Amygdala (tissue), 56 donors: ENCODE data around the gene ARHGEF38.

Experiments used
- DNase-seq, 56 donors: peaks; one replicate each; lab custom pipeline; 2025; lab: John Stamatoyannopoulos, UW

Gene ARHGEF38

DNA sequence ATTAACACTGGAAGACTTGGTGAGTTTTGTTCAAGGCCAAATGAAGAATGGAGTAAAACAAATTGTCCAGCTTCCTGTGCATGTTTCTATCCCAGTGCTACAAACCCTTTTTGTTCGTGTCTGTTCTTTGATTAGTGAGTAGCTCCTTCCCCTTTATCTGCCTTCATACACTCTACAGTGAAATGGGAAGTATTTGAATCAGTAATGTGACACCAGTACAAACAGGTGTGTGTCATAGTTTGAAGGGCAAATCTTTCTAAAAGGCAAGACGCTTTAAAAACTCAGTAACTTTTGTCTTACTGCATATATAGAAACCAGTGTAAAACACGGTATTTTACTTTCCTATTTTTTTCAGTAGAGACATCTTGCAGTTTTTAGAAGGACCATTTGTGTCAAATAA lies 5.9 kb downstream of the ARHGEF38 start:
- no peak for DNase-seq

GRCh38 chr4:105560421-105560848 lies 8.0 kb downstream of the ARHGEF38 start:
- no peak for DNase-seq

DNA sequence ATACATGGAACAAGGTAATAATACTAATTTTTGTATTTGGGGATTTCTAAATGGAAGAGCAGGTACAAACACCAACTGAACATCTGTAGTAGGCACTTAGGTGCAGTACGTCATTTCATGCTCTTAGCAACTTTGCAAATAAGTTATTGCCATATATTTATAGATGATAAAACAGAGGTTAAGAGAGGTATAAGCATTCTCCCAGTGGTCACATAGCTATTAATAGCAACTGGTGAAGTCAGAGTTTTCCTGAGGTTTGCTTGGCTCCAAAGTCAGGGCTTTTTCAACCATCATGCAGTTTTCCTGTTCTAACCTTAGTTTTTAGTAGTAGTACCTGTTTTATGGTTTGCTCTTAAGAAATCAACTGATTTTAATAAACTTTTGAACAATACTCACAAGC lies 10.9 kb downstream of the ARHGEF38 start:
- DNase-seq = no peak

GRCh38 chr4:105568584-105568983 lies 16.2 kb downstream of the ARHGEF38 start:
- DNase-seq = no peak

DNA sequence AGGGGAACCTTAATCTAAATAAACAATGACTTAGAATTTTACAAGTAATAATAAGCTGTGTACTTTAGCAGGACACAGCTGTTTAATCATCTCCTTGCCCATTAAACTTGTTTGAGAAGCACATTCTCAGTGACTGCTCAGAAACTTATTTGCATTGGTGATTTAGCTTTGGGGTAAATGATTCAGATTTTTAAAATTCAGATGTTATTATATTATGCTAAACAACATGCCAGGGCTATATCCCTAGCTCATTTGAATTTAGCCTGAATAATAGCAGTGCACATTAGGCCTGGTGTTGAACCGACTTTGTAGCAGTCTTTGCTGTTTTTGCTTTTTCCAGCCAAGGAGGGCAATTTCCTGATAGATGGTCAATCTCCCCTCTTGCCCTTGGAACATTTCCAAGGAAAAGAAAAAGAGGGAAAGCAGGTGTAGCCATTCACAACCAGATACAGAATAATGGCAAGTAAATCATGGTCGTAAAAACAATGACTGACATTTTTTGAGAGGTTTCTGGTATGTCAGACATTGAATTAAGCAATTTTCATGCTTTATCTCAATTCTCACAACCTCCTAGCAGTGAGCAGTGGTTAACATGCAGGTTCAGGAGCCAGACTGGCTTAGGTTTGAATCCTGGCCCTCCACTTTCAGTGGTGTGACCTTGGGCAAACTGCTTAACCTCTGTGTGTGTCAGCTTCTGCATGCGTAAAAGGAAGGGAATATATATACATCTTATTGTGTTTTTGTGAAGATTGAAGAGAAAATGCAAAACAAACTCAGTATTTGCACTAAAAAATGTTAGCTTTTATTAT lies 16.8 kb downstream of the ARHGEF38 start:
- DNase-seq = no peak

GRCh38 chr4:105569866-105570236 lies 17.4 kb downstream of the ARHGEF38 start:
- DNase-seq = no peak

GRCh38 chr4:105572296-105572695 lies 19.9 kb downstream of the ARHGEF38 start:
- DNase-seq = no peak

GRCh38 chr4:105586638-105587328 lies 34.4 kb downstream of the ARHGEF38 start:
- DNase-seq = no peak

DNA sequence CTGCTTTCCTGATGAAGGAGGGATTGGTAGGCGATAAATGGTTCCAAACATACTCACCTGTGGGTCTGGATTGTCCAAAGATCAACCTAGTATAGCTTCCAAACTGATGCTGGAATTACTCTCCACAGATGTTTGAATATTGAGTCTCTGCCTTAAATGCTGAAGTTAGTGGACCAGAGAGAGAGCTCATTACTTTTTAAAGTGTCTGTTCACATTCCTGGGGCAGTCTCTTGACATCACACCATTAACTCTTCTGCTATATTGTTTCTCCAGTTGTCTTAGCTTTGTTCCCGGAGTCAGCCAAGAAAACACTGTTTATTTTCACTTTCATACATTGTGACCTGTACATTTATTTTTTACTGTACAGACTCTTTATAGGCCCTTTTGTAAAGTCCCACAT lies 35.4 kb downstream of the ARHGEF38 start:
- no peak for DNase-seq

GRCh38 chr4:105588252-105588651 lies 35.8 kb downstream of the ARHGEF38 start:
- no peak for DNase-seq

GRCh38 chr4:105591573-105591972 lies 39.2 kb downstream of the ARHGEF38 start:
- DNase-seq = no peak

DNA sequence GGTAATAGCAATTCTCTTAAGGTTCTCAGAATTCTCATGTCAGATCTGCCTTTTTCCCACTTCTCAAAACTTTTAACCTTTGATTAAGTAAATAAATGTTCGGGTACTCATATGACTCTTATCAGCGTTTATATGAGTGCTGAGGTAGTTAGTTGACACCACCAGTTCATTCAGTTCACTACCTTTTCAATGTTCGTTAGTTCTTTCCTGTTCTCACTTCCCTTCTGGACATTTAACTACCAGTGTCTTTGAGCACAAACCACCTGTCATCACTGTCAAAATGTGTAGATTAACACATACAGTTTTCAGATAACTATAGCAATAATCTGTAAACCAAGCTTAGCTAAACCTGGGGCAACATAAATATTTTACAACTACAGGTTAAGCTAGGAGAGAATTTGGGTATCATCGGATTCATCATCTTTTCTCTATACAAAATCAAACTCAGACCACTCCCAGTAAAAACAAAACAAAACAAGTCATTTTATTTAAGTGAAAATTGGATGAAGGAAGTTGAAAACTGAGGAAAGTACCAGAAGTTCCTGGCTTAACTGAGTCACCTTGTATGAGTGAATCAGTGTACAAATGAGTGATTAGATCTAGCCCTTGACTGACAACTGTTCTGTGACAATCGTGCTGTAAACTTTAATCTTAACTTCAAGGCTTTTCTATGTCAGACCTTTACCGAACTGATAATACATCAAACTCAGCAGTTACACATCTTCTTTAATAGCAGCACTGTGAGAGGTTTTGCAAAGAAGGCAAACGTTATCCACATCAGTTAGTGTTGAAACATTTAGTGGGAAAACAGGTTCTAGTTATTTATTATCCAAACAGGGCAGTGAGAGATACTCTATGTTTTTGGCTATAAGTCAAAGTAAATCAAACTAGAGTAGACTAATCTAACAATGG lies 41.9 kb downstream of the ARHGEF38 start:
- DNase-seq = no peak

DNA sequence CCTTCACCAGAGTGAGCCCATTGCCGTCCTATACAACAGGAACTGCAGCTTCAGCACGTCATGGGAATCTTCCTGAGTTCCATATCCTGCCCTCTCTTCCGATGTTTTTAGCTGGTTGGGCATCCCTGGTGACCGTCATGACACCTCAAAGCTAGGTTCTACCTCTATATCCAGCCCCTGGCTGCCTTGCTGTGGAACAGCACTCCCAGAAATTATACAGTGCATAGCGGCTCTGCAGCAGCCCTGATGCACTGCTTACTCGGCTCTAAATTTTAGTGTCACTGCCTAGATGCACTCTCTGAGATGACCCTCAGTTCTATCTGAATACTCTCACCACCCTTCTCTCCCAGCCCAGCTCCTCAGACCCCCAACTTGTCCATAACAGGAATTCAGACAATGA lies 44.3 kb downstream of the ARHGEF38 start:
- DNase-seq = no peak

DNA sequence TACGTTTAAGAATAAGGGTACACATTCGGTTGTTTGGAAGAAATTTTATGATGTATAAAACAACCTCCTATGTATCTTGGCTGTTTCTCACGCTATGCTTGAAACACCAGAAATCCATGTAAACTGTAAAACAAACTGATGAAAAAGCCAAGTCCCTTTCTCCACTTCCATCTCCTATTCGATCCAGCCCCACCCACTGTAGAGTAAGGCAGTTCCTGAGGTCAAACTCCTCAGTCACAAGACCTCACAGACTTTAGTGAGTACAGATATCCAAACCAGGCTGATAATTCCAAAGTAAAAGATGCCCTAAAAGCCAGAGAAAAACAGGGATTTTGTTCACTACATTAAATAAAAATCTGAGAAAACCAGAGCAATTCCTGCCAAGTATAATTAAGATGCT lies 45.6 kb downstream of the ARHGEF38 start:
- no peak for DNase-seq

DNA sequence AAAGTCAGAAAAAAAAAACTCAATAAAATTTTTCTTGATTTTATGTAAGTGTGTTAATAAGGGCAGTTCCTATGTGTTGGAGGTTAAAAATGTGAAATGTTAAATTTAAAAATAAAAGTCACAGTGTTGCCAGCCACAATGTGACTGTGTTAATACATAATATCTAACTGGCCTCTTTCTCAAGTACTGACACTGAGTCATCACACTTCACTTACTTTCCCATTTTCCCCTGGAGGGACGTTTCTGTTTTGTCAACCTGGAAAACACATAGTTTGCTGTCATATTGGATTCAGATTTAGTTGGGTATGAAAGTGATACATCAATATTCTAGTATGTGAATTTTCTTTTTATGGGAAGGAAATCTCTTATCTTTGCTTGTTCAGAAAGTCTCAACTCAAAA lies 46.4 kb downstream of the ARHGEF38 start:
- no peak for DNase-seq

DNA sequence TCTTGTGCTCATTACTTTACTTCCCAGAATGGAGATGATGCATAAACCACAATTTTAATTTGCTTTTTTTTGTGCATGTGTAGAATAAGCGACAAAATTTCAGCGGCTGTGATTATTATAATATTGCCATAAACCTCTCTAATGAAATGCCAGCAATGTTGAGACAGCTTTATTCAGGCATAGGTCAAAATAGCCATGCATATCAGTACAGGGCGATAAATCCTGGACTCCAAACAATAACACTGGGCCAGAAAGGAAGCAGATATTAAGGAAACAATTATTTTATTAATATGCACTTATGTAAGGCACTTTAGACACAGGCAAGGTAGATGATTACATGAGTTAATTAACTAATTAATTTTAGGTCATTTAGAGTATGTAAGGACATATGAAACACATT lies 47.1 kb downstream of the ARHGEF38 start:
- DNase-seq = no peak

DNA sequence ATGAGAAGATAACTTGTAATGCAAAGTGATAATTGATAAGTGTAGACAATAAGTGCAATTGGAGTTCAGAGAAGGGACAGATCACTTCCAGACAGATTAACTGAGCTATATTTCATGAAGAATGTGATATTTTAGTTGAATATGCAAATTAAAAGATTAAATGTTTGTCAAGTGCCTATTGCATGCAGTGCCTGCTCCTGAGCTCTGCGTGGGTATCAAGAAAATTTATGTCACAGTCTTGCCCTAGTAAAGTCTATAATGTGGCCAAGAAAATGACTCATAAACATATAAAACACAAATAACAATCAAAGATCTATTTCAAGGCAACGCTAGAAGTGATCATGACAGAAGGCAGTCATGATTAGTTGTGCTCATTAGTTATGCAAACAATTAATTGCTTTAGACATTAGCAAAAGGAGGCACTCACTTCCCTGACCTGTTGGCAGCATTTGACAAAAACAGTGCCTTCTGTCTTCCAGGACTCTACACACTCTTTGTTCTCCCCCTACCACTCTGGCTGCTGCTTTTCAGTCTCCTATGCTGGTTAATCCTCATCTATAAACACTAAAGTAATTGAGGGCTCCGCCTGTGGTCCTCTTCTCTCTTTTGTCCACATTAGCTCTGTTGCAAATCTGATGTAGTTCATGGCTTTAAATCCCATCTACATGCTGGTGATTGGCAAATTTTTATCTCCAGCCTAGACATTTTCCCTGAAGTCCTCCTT lies 47.7 kb downstream of the ARHGEF38 start:
- no peak for DNase-seq

DNA sequence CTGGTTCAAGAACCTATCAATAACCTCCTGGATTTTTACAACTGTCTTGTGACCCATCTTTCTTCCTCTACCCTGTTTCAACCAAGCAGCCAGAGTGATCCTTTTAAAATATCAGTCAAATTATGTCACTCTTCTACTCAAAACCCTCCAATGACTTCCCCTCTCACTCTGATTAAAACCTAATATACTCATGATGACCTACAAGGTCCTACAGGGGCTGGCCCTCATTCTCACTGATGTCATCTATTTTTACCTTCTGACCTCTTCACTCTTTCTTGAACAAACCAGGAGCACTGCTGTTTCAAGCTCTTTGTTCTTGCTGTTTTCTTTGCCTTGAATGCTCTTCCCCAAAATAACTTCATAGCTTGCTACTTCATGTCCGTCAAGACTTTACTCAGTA lies 48.5 kb downstream of the ARHGEF38 start:
- no peak for DNase-seq

DNA sequence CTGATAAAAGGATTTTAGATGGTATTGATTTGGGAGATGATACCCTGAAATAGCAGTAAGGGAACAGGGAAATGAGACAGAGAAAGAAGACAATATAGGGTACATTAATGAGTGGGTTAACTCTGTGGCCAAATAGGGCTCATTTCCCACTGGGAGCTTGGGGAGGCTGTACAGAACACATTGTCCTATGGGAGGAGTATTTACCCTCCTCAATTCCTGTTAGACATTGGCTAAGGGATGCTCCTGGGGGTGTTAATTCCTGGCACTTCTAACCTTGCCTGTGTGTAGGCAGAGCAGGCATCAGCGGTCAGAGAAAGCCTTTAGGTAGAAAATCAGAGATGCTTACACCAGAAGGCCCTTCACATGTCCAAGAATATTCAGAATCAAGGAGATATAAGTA lies 49.0 kb downstream of the ARHGEF38 start:
- no peak for DNase-seq

DNA sequence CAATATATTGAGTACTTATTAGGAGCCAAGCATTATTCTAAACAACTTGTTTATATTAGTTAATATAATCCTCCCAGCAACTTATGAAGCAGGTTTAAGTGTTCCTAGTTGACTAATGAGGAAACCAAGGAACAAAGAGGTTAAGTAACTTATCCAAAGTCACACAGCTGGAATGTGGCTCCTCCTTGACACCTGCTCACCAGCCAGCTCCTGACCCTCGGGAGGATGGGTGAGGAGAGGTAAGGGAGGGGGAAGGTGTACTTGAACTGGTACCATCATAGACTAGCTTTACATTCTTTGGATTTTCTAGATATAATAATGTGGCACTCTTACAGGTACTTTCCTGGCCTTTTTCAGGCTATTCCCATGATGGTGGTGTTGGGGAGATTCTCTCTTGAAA lies 50.7 kb downstream of the ARHGEF38 start:
- no peak for DNase-seq
